Measurements from ENCODE around the gene MEIOB. TPM values are rescaled to one million over a fixed set of nuclear protein-coding genes. Genes with fewer than 3 reads are reported as not detected.

The MEIOB gene
- total RNA-seq, 2 donors from 2014 or later = 0.26 TPM; not detected in 1

DNA sequence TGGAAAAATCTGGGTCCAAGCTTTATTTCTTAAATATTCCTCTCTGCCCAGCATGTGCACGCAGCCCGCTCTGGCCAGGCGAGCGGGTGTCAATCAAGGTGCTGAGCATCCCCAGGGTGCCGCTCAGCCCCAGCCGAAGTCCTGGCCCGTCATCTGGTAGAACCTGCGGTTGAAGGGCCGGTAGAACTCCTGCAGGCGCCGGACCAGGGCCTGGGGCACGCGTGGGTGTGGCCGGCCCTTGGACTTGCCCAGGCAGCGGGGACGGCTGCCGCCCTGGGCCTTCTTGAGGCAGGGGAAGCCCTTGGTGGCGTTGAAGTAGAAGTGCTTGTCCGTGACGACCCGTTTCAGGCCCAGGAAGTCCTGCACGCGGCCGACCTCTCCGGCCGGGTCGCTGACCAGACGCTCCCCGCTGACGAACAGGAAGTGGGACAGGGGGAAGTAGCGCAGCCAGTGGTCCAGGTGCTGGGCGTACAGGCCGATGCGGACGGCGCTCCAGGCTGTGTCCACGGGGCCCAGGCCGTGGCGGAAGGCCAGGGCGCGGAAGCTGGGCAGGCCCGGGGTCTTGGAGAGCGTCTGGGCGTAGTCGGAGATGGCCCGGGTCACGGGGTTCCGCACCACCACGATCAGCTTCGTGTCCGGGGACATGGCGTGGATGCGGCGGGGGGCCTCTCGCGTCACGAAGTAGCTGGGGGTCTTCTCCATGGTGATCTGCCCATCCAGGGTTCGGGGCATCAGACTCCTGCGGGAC, 39.7 kb upstream of the MEIOB start:
- 93 to 94% methylated on average over 15 to 52 of the region's 59 CpGs for WGBS, 2 donors
- DNase-seq (no peak), ATAC-seq (no peak)
- peaks cover 13% of the 10 kb centered on the region for H3K4me1 ChIP-seq
- H3K27ac ChIP-seq = no peak overlapping the region
- peaks cover 0 to 2% of the 10 kb centered on the region in 2 donors for H3K27me3 ChIP-seq
- H3K9me3 ChIP-seq = no peaks in the 10 kb centered on the region
- no peaks in the 10 kb centered on the region for H3K36me3 ChIP-seq (replicated peaks in 1 of 2; ENCODE audit: insufficient read depth in 1 of 2, low read depth in 2 of 2)
- intact Hi-C loops (cut with DNase I) = no loop called here
- no peak for TF ChIP-seq POLR2A (IDR thresholded peaks at IDR 0.05)
- TF ChIP-seq, protein P1, sequence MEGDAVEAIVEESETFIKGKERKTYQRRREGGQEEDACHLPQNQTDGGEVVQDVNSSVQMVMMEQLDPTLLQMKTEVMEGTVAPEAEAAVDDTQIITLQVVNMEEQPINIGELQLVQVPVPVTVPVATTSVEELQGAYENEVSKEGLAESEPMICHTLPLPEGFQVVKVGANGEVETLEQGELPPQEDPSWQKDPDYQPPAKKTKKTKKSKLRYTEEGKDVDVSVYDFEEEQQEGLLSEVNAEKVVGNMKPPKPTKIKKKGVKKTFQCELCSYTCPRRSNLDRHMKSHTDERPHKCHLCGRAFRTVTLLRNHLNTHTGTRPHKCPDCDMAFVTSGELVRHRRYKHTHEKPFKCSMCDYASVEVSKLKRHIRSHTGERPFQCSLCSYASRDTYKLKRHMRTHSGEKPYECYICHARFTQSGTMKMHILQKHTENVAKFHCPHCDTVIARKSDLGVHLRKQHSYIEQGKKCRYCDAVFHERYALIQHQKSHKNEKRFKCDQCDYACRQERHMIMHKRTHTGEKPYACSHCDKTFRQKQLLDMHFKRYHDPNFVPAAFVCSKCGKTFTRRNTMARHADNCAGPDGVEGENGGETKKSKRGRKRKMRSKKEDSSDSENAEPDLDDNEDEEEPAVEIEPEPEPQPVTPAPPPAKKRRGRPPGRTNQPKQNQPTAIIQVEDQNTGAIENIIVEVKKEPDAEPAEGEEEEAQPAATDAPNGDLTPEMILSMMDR (IDR thresholded peaks at IDR 0.05) = no peak
- H3K4me3 ChIP-seq = no peak overlapping the region

DNA sequence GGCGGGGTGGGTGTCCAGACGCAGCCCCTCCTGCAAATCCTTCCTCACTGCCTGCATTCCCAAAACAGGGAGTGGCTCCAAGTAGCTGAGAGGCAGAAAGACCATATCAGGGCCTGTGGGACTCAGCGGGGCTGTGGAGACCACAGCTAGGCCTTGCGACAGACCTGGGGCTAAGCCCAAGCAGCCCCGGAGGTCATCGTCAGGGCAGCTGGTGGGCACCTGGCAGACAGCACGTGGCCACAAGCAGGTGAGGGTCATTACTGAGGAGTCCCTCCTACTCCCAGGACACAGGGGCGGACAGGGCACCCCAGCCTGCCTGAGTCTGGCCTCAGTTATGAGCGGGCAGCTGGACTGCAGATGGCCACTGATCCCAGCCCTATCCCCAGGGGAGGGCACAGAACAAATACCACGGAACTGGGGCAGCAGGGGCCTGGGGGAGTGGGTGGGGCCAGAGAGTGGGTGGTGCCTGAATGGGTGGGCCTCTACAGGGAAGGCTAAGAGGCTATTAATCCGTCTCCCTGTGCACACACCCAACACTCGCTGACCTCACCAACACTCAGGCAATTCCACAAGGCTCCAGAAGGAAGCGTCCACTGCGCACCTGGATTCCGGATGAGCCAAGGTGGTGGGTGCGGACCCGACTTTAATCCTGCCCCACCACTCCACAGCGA, 37.7 kb upstream of the MEIOB start:
- H3K4me1 ChIP-seq = peaks cover 13% of the 10 kb centered on the region
- H3K27ac ChIP-seq = no peak overlapping the region
- TF ChIP-seq, protein P1 (IDR thresholded peaks at IDR 0.05) = no peak
- no peak for TF ChIP-seq POLR2A (IDR thresholded peaks at IDR 0.05)
- ATAC-seq (no peak), DNase-seq (no peak)
- intact Hi-C loops (cut with DNase I) = no loop called here
- H3K4me3 ChIP-seq = no peak overlapping the region
- H3K9me3 ChIP-seq = no peaks in the 10 kb centered on the region
- WGBS, 2 donors = 80 to 85% methylated on average over 6 to 18 of the region's 18 CpGs
- H3K27me3 ChIP-seq = no peaks in the 10 kb centered on the region
- H3K36me3 ChIP-seq (replicated peaks in 1 of 2; ENCODE audit: insufficient read depth in 1 of 2, low read depth in 2 of 2) = no peaks in the 10 kb centered on the region

DNA sequence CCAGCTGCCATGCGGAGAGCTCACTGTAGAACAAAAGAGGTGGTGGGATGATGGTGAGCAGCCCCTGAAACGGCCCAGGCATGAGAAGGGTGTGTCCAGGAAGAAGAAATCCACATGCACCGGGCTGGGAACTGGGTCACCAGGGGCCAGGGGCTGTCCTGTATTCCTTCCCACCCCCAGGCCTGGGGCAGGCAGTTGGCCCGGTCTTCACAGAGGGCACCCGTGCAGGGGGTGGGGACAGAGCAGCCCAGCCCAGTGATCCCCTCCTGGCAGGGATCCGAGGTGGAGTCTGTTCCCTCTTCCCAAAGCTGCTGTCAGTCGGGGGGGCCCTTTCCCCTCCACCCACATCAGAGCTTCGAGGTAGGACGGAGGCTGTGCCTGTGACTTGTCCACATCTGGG, 37.0 kb upstream of the MEIOB start:
- intact Hi-C loops (cut with DNase I) = no loop called here
- ATAC-seq (no peak), DNase-seq (no peak)
- Histone ChIP-seq H3K9me3 (no peaks in the 10 kb centered on the region), H3K27me3 (no peaks in the 10 kb centered on the region), H3K4me3 (no peak overlapping the region), H3K27ac (no peak overlapping the region), H3K4me1 (peaks cover 11% of the 10 kb centered on the region), H3K36me3 (replicated peaks in 1 of 2; ENCODE audit: insufficient read depth in 1 of 2, low read depth in 2 of 2) (no peaks in the 10 kb centered on the region)
- no peak for TF ChIP-seq POLR2A (IDR thresholded peaks at IDR 0.05)
- TF ChIP-seq, protein P1 (IDR thresholded peaks at IDR 0.05) = no peak
- WGBS, 2 donors = 68 to 75% methylated on average over 6 to 9 of the region's 9 CpGs

DNA sequence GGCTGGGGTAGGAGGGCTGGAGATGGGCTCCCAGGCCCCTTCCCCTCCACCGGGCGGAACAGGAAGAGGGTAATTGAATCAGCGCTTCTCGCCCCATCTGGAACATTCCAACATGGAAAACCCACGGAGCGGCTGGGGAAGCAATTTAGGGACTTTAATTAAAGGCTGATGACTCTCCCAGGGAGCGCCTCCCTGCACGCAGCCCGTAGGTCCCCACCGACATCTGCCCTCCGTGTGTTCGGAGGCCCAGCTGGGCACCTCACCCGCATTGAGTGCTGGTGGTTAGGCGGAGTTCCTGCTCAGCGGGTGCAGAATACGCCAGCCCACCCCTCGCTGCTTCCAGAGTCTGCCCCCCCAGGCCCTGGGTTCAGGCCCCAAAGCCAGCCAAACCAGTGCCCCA, 36.2 kb upstream of the MEIOB start:
- TF ChIP-seq POLR2A (IDR thresholded peaks at IDR 0.05) = no peak
- TF ChIP-seq, protein P1 (IDR thresholded peaks at IDR 0.05) = no peak
- WGBS, 2 donors = 73% methylated on average over 17 of the region's 17 CpGs; no CpG with 5 or more reads in 1 of the 2 donors
- peaks cover 3% of the 10 kb centered on the region for H3K4me1 ChIP-seq
- intact Hi-C loops (cut with DNase I) = no loop called here
- no peak overlapping the region for H3K27ac ChIP-seq
- no peaks in the 10 kb centered on the region for H3K27me3 ChIP-seq
- ATAC-seq (no peak), DNase-seq (no peak)
- H3K36me3 ChIP-seq (replicated peaks in 1 of 2; ENCODE audit: insufficient read depth in 1 of 2, low read depth in 2 of 2) = no peaks in the 10 kb centered on the region
- no peaks in the 10 kb centered on the region for H3K9me3 ChIP-seq
- no peak overlapping the region for H3K4me3 ChIP-seq

All from body of pancreas (tissue), 4 donors.